MCF 10A (cell line): Measurements from ENCODE around the gene CAMTA1. TPM values are rescaled to one million over a fixed set of nuclear protein-coding genes. Genes with fewer than 3 reads are reported as not detected.
A peak's percentile ranks its signal among the peaks of the same experiment; 100 is the strongest.

Experiments used
- BruUV-seq: library from RNA; stranded (reverse); fragments of 400-500 nt; replicated peaks from 2 replicates; lab custom pipeline; 2021; lab: Mats Ljungman, UMichigan
- CTCF ChIA-PET: fragments of 300-600 bp; sonication (Branson Sonifier 250); formaldehyde crosslinking; extraction: SDS; loops from one replicate; lab custom pipeline; 2021; ENCODE audit warnings: antibody characterized with exemption, inconsistent platforms; lab: Yijun Ruan, JAX
- POLR2A ChIA-PET: fragments of 300-600, 350-650 bp; sonication (Branson Sonifier 250); formaldehyde crosslinking; extraction: SDS; loops from one replicate; lab custom pipeline; 2020; ENCODE audit warnings: antibody characterized with exemption, inconsistent platforms; lab: Yijun Ruan, JAX
- DNase-seq: peaks from one replicate; pipeline ENCODE4 v3.0.0-alpha.2; 2018; ENCODE audit not compliant: unreplicated experiment
- H3K27ac Mint-ChIP-seq: one replicate; pipeline ENCODE4 v1.8.0; 2022; ENCODE audit warnings: mild to moderate bottlenecking, low read depth, mixed read lengths; ENCODE audit not compliant: unreplicated experiment
- H3K27me3 Mint-ChIP-seq: one replicate; pipeline ENCODE4 v1.8.0; 2022; ENCODE audit warnings: mixed read lengths; ENCODE audit not compliant: insufficient read depth, unreplicated experiment
- H3K36me3 Mint-ChIP-seq: one replicate; pipeline ENCODE4 v1.8.0; 2022; ENCODE audit warnings: mild to moderate bottlenecking, moderate library complexity, mixed read lengths; ENCODE audit not compliant: insufficient read depth, unreplicated experiment
- H3K4me1 Mint-ChIP-seq: one replicate; pipeline ENCODE4 v1.8.0; 2022; ENCODE audit warnings: mixed read lengths; ENCODE audit not compliant: insufficient read depth, unreplicated experiment
- H3K4me3 Mint-ChIP-seq: one replicate; pipeline ENCODE4 v1.8.0; 2022; ENCODE audit warnings: mild to moderate bottlenecking, moderate library complexity, mixed read lengths; ENCODE audit not compliant: unreplicated experiment
- H3K9me3 Mint-ChIP-seq: one replicate; pipeline ENCODE4 v1.8.0; 2022; ENCODE audit warnings: mixed read lengths; ENCODE audit not compliant: unreplicated experiment
- CTCF ChIP-seq: fragments of 200-600 bp; IDR thresholded peaks from one replicate; pipeline ENCODE4 v1.8.0; 2022; ENCODE audit warnings: antibody characterized with exemption, mild to moderate bottlenecking; ENCODE audit not compliant: unreplicated experiment
- intact Hi-C: fragments of 100-400 bp; cut with micrococcal nuclease; formaldehyde crosslinking; loops from 2 replicates; pipeline ENCODE4 v1.14.1; 2022
- total RNA-seq: library from RNA; stranded (reverse); gene quantifications from 2 replicates; pipeline ENCODE4 v1.2.3, GENCODE V29; 2022

Gene CAMTA1
- total RNA-seq, 1 experiment from 2014 or later = 74.1 TPM

GRCh38 chr1:7274256-7274655 lies 489.0 kb downstream of the CAMTA1 start:
- intact Hi-C loops = no loop called here
- peaks cover 5% of the 10 kb centered on the region for H3K4me1 Mint-ChIP-seq
- BruUV-seq = no TSS peak
- CTCF ChIA-PET = no interaction called here
- H3K9me3 Mint-ChIP-seq = peaks cover 17% of the 10 kb centered on the region
- DNase-seq = no peak
- no peak overlapping the region for H3K27ac Mint-ChIP-seq
- no peak for TF ChIP-seq CTCF
- no peaks in the 10 kb centered on the region for H3K27me3 Mint-ChIP-seq
- H3K36me3 Mint-ChIP-seq = no peaks in the 10 kb centered on the region
- POLR2A ChIA-PET = no interaction called here
- H3K4me3 Mint-ChIP-seq = no peak overlapping the region

GRCh38 chr1:7278045-7278444 lies 492.8 kb downstream of the CAMTA1 start:
- H3K4me1 Mint-ChIP-seq = peaks cover 26% of the 10 kb centered on the region
- no peak for DNase-seq
- ChIA-PET POLR2A (no interaction called here), CTCF (no interaction called here)
- H3K4me3 Mint-ChIP-seq = no peak overlapping the region
- BruUV-seq = no TSS peak
- TF ChIP-seq CTCF = no peak
- no peaks in the 10 kb centered on the region for H3K36me3 Mint-ChIP-seq
- H3K9me3 Mint-ChIP-seq = no peaks in the 10 kb centered on the region
- no peak overlapping the region for H3K27ac Mint-ChIP-seq
- intact Hi-C loops = no loop called here
- H3K27me3 Mint-ChIP-seq = no peaks in the 10 kb centered on the region

- DNase-seq = no peak
- BruUV-seq = no TSS peak
- no peaks in the 10 kb centered on the region for H3K36me3 Mint-ChIP-seq
- H3K9me3 Mint-ChIP-seq = no peaks in the 10 kb centered on the region
- H3K4me1 Mint-ChIP-seq = peaks cover 36% of the 10 kb centered on the region
- TF ChIP-seq CTCF = no peak
- POLR2A ChIA-PET = no interaction called here
- CTCF ChIA-PET = no interaction called here
- no peaks in the 10 kb centered on the region for H3K27me3 Mint-ChIP-seq
- intact Hi-C loops = no loop called here
- no peak overlapping the region for H3K4me3 Mint-ChIP-seq
- H3K27ac Mint-ChIP-seq = peak overlapping the region; percentile 62
Observed at GRCh38 chr1:7278827-7279765, 493.8 kb downstream of the CAMTA1 start.

GRCh38 chr1:7279769-7280168 lies 494.5 kb downstream of the CAMTA1 start:
- Mint-ChIP-seq H3K4me3 (no peak overlapping the region), H3K27me3 (no peaks in the 10 kb centered on the region), H3K4me1 (peaks cover 39% of the 10 kb centered on the region), H3K27ac (no peak overlapping the region), H3K36me3 (no peaks in the 10 kb centered on the region), H3K9me3 (no peaks in the 10 kb centered on the region)
- no TSS peak for BruUV-seq
- TF ChIP-seq CTCF = no peak
- intact Hi-C loops = no loop called here
- POLR2A ChIA-PET = no interaction called here
- no peak for DNase-seq
- CTCF ChIA-PET = no interaction called here
